PC-3 (cell line): ENCODE data around the gene ZNF277.
"Not testable (repeated sequence)": the region's sequence is repeated elsewhere in the genome, so short reads cannot be mapped to it uniquely, and the experiment has no call there.

ENCODE experiments used
- EZH2 ChIP-seq: fragments of 300-600 bp; sonication (generic); IDR thresholded peaks from one replicate; pipeline ENCODE4 v1.6.1; 2017; ENCODE audit warnings: antibody characterized with exemption, mild to moderate bottlenecking, low read length; ENCODE audit not compliant: unreplicated experiment
- EZH2phosphoT487 ChIP-seq: fragments of 300-600 bp; sonication (generic); IDR thresholded peaks from 2 replicates; pipeline ENCODE4 v1.6.1; 2018; ENCODE audit warnings: mild to moderate bottlenecking, antibody characterized with exemption, low read length, borderline replicate concordance
- TF ChIP-seq, protein P1 (sequence below): fragments of 300-600 bp; sonication (generic); conservative IDR thresholded peaks from 2 replicates; pipeline ENCODE4 v1.5.1; 2017; ENCODE audit warnings: antibody characterized with exemption, low read depth, mild to moderate bottlenecking, low read length

DNA sequence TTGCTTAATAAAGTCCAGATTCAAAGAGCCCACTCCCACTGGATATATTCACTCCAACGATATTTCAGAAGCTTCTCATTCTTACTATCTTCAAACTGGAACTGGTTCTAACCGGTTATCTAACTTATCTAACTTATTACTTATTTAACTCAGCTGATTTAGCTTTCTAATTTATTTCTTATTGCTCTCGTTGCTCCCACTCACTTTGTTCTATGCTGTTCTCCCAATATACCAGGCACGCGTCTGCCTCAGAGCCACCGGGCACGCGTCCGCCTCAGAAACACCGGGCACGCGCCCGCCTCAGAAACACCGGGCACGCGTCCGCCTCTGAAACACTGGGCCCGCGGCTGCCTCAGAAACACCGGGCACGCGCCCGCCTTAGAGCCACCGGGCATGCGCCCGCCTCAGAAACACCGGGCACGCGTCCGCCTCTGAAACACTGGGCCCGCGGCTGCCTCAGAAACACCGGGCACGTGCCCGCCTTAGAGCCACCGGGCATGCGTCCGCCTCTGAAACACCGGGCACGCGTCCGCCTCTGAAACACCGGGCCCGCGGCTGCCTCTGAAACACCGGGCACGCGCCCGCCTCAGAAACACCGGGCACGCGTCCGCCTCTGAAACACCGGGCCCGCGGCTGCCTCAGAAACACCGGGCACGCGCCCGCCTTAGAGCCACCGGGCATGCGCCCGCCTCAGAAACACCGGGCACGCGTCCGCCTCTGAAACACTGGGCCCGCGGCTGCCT lies 184.8 kb downstream of the ZNF277 start:
- TF ChIP-seq, protein P1, sequence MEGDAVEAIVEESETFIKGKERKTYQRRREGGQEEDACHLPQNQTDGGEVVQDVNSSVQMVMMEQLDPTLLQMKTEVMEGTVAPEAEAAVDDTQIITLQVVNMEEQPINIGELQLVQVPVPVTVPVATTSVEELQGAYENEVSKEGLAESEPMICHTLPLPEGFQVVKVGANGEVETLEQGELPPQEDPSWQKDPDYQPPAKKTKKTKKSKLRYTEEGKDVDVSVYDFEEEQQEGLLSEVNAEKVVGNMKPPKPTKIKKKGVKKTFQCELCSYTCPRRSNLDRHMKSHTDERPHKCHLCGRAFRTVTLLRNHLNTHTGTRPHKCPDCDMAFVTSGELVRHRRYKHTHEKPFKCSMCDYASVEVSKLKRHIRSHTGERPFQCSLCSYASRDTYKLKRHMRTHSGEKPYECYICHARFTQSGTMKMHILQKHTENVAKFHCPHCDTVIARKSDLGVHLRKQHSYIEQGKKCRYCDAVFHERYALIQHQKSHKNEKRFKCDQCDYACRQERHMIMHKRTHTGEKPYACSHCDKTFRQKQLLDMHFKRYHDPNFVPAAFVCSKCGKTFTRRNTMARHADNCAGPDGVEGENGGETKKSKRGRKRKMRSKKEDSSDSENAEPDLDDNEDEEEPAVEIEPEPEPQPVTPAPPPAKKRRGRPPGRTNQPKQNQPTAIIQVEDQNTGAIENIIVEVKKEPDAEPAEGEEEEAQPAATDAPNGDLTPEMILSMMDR: not testable (repeated sequence)
- not testable (repeated sequence) for TF ChIP-seq EZH2
- peak; percentile 95 for TF ChIP-seq EZH2phosphoT487
